NK-92 (cell line): Measurements from ENCODE around the gene CHD5.
"Not testable (repeated sequence)": the region's sequence is repeated elsewhere in the genome, so short reads cannot be mapped to it uniquely, and the experiment has no call there.

Source experiments
- DNase-seq: peaks from one replicate; lab custom pipeline; 2025; ENCODE audit not compliant: unreplicated experiment; lab: John Stamatoyannopoulos, UW

CHD5 gene

DNA sequence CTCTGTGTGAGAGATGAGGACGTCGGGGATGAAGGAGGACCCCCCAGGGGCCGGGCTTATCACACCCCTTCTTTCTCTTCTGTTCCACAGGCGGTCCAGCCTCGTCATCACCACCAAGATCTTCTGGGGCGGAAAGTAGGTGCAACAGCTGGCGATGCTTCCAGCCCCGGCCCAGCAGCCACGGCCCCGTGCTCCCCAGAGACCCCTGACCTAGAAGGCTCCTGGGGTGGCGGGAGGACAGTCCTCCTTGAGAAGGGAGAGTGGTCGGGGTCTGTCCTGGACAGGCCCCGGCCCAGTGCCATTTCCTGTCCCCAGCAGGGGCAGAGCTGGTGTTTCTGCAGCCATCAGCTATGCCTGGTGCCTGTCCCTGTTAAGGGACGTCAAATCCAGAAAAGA, 92.7 kb downstream of the CHD5 start:
- DNase-seq = no peak

DNA sequence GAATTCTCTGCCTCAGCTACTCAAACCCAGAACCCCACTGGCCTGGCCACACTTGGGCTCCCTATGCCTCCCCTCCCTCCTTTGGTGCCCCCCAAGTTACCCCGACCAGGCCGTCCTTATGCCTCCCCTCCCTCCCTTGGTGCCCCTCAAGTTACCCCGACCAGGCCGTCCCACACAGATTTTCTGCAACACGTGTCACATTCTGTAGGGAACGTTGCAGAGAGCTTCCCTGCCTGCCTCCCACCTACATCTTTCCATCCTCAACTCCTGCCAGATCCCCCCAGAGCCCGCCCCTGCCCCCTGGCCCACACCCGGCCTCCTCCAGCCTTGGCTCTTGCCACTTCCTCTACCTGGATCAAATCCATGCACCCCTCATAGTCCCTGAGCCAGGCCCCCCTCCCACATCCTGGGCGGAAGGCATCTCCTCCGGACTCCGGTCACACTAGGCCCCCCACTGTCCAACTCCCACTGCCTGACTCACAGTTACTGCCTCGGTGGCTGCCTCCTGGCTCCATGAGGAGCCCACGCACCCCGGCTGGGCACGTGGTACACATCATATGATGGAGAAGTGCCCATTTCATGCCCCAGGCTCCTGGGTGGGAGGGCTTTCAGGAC, 93.3 kb downstream of the CHD5 start:
- no peak for DNase-seq

DNA sequence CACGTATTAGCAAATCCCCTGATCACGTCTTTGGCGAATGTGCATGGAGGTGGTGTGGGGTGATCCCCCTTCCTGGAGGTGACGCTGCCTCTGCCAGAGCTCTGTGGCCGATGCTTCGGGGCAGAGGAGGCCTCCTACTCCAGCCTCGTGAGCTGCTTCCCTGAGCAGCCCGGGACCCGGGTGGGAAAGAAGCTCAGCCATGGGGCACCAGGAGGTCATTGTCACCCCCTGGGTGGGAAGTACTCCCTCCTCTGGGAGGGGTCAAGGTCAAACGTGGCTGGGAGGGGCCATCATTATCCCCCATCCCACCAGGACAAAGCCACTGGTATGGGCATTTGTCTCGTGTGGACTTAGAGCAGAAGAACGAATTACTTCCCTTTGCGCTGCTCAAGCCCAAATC, 93.8 kb downstream of the CHD5 start:
- DNase-seq = no peak

DNA sequence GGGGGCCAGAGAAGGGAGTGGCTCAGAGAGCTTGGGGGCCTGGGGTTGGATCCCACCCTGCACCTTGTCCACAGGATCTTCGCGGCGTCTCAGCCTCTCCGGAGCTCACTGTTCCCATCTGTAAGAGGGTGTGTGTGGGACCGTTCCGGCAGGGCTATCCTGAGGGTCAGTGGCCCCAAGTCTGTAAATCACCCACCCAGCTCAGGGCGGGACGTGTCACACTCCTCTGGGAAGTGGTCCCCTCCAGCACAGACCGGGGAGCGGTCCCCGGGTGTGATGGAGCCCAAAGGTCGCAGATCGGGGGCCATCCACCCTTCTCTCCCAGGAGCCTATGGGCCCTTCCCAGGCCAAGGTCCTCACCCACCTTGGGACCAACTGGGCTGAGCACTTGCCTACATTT, 94.5 kb downstream of the CHD5 start:
- no peak for DNase-seq

DNA sequence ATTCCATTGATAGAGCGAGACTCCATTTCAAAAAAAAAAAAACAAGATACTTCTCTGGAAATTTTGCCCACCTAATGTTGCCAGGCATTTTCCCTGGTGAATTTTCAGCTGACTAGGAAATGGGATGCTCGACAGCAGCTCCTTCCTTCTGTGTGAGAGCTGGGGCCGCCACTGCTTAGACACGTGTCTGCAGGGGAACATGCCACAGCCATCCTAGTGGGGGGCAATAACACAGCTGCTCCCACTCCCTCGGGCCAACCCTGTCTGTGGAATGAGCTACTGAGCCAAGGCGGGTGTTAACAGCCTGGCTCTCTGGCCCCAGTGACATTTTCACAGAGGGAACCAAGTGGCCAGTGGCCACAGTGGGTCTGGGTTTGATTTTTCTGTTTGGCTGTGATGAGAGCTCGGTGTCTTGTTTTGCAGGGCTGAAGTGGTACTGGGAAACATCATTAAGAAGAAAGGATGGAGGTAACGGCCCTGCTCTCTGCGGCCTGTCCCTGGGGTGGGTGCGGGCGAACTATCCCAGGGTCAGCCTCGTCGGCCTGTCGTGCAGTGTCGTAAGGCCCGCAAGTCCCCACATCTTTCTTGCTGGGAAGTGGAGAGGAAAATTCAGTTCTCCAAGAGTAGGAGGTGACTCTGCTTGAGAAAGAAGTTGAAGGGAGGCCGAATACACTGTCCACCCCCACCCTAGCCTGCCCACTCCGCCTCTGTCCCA, 95.2 kb downstream of the CHD5 start:
- DNase-seq = no peak

DNA sequence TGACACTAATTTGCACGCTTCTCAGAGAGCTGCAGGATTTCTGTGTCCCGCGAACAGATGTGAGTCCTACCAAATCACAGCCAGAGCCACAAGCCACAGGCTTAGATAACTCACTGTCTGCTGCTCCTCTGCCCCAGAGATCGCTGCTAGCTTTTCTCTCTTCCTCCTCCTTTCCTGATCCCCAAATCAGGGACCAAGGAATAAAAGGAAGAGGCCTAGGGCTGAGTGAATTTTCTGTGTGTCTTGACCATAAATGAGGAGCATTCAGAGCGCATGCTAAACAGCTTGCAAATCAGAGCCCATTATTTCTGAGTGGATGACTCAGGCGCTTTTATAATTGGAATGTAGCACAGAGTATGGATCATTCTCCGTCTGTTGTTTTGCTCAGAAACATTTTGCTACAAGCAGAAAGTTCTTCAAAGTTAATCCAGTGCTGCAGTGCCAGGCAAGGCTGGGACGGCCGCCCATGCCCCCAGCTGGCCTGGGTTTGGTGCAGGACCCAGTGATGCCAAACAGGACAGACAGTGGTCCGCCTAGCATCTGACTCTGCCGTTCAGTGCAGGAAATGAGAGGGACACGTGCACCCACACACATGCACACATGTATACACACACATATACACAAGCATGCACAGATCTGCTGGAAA, 96.2 kb downstream of the CHD5 start:
- no peak for DNase-seq

DNA sequence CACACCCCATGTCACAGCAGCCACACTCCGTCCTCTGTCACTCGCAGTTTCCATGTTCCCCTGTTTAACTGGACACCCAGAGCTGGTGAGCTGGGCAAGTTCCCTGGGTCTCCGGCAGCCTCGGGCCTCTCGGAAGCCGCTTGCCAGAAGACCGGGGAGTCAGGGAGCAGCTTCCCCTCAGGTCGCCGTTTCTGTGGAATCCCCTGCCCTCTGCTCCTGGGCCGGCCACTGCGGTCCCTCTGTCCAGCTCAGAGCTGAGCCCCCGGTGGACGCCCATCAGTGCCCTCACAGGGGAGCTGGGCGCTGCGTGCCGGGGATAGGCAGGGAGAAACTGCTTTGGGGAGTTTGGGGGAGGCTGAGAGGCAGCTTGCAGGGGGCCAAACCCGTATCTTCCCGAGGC, 96.7 kb downstream of the CHD5 start:
- no peak for DNase-seq

DNA sequence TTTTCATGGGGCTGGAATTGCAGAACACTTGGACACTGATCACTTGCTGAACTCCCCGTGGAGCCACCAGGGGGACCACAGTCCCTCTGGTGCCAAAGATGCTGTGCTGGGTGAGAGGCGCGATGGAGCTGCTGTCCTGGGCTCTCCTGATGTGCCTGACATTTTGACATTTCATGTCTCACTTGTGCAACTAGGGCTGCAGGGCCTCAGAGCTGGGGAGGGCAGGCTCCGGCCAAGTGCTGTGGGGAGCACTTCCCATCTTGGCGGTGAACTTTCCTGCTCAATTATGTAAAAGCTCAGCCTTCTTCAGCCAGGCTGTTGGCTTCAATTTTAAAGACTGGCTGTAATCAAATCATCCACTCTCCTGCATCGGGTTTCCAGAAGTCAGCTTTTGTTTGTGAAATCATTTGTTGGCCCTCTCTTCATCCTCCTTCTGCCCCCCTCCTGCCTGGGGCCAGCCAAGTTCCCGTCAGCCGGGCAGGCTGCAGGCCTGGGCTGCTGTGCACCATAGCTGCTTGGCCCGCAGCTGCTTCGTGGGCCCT, 97.6 kb downstream of the CHD5 start:
- no peak for DNase-seq

DNA sequence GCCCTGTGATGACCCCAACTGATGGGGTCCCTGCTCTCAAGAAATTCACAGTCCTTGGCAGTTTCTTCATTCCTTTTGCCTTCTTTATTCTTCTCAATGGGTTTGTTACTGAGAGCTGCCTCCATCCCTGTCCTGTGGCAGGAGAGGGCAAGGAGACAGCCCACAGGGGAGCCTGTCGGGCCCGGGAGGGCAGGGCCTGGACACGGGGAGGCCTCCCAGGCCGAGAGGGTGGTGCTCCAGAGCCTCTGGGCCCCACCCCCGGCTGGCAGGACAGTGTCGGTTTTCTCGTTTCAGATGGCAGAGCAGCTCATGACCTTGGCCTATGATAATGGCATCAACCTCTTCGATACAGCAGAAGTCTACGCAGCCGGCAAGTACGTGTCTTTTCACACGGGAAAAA, 98.2 kb downstream of the CHD5 start:
- DNase-seq = no peak

DNA sequence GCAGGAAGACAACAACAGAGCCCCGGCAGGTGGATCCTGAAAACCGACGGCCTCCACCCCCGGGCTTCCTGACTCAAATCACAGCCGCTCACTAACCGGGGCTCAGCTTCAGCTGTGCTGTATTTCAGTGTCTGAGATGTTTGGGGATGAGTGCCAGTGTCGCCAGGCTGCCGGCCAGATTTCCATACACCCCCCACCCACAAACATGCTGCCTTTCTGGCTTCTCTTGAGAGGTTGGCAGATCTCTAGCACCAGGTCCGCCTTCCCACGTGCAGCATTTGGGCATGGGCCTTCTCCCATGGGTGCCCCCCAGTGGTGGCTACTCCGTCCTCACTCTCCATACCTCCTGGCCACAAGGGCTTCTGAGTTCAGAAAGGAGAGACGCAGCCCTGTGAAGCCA, 99.7 kb downstream of the CHD5 start:
- DNase-seq = no peak

DNA sequence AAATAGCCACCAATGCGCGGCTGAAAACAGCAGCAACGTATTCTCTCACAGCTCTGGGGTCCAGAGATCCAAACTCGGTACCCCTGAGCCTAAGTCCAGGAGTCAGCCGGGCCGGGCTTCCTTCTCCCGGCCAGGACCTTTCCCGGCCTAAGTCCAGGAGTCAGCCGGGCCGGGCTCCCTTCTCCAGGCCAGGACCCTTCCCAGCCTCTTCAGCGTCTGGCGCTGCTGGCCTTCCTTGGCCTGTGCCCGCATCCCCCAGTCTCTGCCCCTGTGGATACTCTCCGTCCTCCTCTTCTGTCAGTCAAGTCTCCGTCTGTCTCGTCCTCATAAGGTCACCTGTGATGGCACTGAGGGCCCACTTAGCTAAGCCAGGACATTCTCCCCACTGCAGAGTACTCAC, 102.2 kb downstream of the CHD5 start:
- DNase-seq = no peak

DNA sequence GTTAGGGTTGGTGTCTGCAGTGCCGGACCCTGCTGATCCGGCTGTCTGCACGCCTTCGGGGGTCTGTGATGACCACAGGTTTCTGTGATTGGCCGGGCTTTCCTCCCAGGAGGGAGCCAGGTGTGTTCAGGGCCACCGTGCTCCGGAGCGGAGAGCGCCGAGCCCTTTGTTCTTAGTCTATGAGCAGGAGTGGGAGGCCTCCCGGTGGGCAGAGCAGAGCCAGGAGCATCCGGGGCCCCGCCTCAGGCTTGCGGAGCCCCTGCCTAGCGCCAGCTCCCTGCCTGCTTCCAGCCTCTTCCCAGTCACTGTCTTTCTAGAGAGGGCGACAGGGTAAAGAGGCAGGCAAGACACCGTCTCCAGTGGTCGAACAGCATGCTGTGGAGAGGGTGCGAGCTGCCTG, 102.6 kb downstream of the CHD5 start:
- no peak for DNase-seq

DNA sequence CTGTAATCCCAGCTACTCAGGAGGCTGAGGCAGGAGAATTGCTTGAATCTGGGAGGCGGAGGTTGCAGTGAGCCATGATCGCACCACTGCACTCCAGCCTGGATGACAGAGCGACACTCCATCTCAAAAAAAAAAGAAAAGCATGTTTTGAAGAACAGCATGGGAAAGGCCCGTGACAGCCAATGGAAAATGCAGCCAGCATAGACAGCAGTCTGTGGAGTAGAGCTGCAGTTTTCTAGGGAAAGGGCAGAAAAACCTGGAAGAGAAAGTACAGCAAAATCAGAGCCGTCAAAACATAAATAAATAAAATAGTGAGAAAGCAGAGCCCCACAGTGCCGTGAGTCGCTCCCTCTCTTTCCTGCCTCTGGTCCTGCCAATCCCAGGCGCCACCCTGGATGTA, 103.1 kb downstream of the CHD5 start:
- not testable (repeated sequence) for DNase-seq

DNA sequence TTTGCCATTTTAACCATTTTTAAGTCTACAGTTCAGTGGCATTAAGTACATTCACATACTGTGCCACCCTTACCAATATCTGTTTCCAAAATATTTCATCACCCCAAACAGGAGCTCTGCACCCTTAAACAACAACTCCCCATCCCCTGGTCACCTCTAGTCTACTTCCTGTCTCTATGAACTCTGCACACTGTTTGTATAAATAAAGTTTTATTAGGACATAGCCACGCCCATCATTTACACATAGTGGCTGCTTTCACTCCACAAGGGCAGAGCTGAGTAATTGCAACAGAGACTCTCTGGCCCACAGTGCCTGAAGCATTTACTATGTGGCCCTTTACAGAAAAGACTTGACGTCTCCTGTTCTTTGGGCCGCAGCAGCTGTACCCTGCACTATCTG, 104.4 kb downstream of the CHD5 start:
- DNase-seq = no peak

DNA sequence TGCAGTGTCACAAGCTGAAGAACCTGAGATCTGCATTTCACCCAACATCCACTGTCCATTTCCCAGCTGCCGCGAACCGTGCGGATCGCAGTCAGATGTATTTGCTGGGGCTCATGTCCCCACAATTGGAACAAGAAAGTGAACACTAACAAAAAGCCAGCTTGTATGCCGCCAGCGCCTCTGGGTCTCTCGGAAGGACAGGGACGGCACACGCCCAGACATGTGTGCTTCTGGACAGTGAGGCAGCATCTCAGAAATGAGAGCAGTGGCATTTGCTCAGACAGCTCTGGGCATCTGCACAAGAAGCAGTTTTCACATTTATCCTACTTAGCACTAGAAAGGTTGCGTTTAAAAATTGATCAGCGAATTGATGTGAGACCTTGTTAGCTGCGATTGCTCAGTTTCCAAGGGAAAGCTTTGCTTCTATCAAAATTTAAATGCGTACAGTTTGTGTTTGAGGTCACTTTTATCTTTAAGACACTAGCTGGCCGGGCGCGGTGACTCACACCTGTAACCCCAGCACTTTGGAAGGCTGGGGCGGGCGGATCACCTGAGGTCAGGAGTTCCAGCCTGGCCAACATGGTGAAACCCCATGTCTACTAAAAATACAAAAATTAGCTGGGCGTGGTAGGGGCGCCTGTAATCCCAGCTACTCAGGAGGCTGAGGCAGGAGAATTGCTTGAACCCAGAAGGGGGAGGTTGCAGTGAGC, 105.8 kb downstream of the CHD5 start:
- DNase-seq = no peak

DNA sequence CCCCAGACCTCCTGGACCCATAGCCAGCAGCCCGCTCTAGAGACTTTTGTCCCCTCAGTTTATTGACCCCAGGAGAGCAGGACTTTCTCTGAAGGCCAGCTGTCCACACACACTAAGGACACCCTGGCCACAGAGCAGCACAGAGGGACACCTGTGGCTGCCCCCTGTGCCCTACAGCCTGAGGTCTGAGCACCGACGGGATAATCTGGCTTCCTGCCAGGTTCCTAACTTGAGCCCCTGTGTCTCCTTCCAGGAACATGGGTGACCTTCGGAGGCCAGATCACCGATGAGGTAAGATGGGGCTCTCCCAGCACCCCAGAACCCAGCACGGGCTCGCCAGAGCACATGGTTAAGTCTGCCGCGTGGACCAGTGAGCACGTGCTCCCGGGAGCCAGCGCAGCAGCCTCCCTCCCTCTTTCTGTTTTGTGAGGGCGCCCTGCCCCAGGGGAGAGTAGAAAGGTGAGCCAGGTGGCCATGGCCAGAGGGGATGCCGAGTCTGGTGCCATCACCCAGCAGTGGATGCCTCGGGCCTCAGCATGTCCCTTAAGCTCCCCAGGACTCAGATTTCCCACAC, 106.6 kb downstream of the CHD5 start:
- no peak for DNase-seq

DNA sequence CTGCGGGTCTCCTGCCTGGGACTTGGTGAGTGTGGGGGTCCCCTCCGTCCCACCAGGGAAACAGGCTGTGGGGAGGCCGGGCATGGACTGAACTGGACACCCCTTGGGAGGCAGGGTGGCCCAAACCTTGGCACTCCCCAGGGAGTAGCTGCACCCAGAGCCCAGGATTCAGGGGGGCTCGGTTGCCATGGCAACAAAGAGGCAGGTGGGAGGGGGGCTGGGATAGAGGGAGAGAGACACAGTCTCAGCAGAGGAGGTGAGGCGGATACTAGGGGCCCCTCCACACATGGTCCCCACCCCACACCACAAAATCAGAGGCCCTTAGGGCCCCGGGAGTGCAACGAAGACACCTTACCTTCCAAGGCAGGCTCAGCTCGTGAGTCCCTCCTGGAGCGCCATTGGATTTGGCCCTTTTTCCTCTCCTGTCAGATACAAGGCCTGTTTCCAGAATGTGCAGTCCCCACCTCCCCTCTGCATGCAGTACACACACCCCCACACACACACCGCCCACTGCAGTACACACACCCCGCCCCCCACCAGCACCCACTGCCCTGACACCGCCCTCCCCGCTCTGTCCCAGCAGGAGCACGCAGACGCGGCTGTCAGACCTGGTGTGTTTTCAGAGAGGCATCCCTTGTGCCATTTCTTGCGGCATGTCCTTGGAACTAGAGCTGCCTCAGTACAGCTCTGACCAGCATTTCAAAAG, 107.2 kb downstream of the CHD5 start:
- DNase-seq = no peak

DNA sequence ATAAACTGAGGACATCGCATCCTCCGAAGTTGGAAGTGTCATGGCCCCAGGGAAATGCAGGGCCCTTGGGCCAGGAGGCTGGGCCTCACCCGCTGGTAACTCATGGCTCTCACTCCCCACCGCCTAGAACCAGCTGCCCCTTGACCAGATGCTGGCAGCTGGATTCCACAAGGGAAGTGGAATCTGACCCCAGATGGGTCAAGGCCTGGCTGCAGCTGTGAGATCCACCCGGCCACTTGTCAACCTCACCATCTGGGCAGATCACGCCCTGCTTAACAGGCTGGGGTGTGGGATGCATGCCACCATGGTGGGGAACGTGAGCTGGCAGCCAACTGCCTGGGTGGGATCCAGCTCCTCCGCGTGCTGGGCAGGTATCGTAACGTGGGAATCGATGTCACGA, 108.9 kb downstream of the CHD5 start:
- DNase-seq = no peak

DNA sequence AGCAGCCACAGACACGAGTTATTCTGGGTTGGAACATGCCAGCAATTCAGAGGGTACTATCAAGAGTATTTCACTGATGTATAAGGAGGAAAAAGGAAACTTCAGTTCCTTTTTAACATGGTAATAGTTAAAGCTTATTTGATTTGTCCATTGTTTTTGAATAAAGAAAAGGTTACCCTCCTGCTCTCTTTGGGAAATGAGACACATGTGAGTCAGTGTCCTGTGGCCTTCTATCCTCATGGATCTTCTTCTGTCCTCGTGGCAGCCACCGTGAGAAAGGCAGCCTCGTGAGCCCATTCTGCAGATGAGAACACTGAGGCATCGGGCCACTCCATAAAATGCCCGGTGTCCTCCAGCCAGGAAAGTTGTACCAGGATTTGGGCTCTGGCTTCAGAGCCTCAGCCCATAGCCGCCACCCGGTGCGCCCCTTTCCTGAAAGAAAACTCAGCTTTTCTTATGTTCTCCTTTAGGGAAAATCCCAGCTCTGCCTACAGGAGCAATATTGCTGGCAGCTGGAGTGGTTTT, 109.6 kb downstream of the CHD5 start:
- DNase-seq = no peak

DNA sequence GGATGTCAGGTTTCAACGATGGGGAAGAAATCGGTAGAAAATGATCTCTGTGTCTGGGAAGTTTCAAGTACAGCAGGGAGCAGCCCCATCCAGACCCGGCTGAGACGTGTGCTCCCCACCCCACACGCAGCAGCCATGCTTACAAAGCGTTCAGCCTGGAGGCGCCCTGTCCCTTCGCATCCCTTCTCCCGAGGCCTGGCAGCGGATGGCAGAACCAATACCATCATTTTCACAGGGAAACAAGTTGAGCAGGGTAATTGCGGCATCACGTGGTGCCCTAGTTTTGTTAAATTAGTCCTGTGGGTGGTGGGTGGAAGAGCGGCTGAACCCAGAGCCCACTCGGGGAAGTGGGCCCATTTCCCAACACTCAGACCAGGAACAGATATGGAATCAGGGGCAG, 110.5 kb downstream of the CHD5 start:
- DNase-seq = no peak

DNA sequence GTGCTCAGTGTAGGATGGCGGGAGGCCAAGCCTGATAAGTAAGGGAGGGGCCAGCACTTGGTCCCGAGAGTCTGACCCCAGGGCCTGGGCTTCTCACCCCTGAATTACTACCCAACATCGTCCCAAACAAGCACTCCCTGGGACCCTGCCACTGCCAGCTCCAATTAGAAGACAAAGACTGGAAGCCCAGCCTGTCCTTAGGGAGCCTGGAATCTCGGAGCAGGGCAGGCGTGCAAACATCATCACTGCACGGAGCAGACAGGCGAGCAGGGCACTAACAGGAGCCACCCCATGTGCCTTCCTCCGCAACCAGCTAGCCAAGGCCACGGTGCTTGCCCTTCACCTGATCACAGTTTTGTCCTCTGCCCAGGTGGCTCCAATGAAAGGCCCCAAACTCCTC, 111.2 kb downstream of the CHD5 start:
- no peak for DNase-seq
